Occipital lobe (tissue), 3 donors: Measurements from ENCODE around the gene GTPBP1. TPM values are rescaled to one million over a fixed set of nuclear protein-coding genes. Genes with fewer than 3 reads are reported as not detected.

Source experiments
- DNase-seq: peaks from one replicate; lab custom pipeline; 2025; lab: John Stamatoyannopoulos, UW
- small RNA-seq: library from RNA; depleted of rRNA; stranded (forward); fragments of <200 nt; gene quantifications from one replicate; pipeline ENCODE3, GENCODE V24; 2014
- total RNA-seq: library from RNA; depleted of rRNA; stranded (reverse); fragments of >200 nt; gene quantifications from one replicate; pipeline ENCODE4 v1.2.3, GENCODE V29; 2014

GTPBP1 gene
- total RNA-seq, 1 donor from 2014 or later: 32.1 TPM

- peak; percentile 78 for DNase-seq
These were observed 76.8 kb downstream of the GTPBP1 start for GRCh38 chr22:38782402-38783094.

Small RNA genes within 50 kb of the gene (small RNA-seq; reads per million reads assigned to genes)
- not detected for gene AL021707.8

Other genes with a start within 250 kb of the GTPBP1 start
- 0.94 TPM for gene KDELR3, start 237.8 kb upstream of the GTPBP1 start, total RNA-seq
- 646 TPM for gene DDX17, start 199.6 kb upstream of the GTPBP1 start, total RNA-seq
- 4.1 TPM for gene DMC1, start 135.8 kb upstream of the GTPBP1 start, total RNA-seq
- gene FAM227A, start 49.6 kb upstream of the GTPBP1 start, total RNA-seq: 3.7 TPM
- 16.5 TPM for gene CBY1, start 49.3 kb upstream of the GTPBP1 start, total RNA-seq
- 54.7 TPM for gene TOMM22, start 24.0 kb upstream of the GTPBP1 start, total RNA-seq
- 66.1 TPM for gene JOSD1, start 5.0 kb upstream of the GTPBP1 start, total RNA-seq
- 78.1 TPM for gene SUN2, start 50.1 kb downstream of the GTPBP1 start, total RNA-seq
- 17.3 TPM for gene DNAL4, start 88.2 kb downstream of the GTPBP1 start, total RNA-seq
- 11.5 TPM for gene NPTXR, start 138.1 kb downstream of the GTPBP1 start, total RNA-seq
- gene CBX6, start 166.3 kb downstream of the GTPBP1 start, total RNA-seq: 33.8 TPM